Activated naive CD4-positive, alpha-beta T cell treated with anti-CD3 and anti-CD28 coated beads, Interleukin-2, amount 10 ng/mL, durations not matched to agents 7 days and 5 days (primary cell): ENCODE measurements around the gene KIF26A.

ENCODE experiments used
- CTCF ChIA-PET: fragments of 350-600 bp; sonication (Branson Sonifier 250); formaldehyde crosslinking; loops from one replicate; lab custom pipeline; 2021; ENCODE audit warnings: antibody characterized with exemption; lab: Charles Lee
- DNase-seq: peaks from one replicate; pipeline ENCODE4 v3.0.0-alpha.2; 2020
- H3K27ac Mint-ChIP-seq: one replicate; pipeline ENCODE4 v1.8.0; 2021; ENCODE audit warnings: mild to moderate bottlenecking, moderate library complexity, mixed read lengths
- H3K27me3 Mint-ChIP-seq: one replicate; pipeline ENCODE4 v1.8.0; 2021; ENCODE audit warnings: mild to moderate bottlenecking, mixed read lengths
- H3K36me3 Mint-ChIP-seq: one replicate; pipeline ENCODE4 v1.8.0; 2021; ENCODE audit warnings: mixed read lengths
- H3K4me1 Mint-ChIP-seq: one replicate; pipeline ENCODE4 v1.8.0; 2021; ENCODE audit warnings: mixed read lengths
- H3K4me3 Mint-ChIP-seq: one replicate; pipeline ENCODE4 v1.8.0; 2021; ENCODE audit warnings: mild to moderate bottlenecking, moderate library complexity, mixed read lengths
- H3K9me3 Mint-ChIP-seq: one replicate; pipeline ENCODE4 v1.8.0; 2021; ENCODE audit warnings: mixed read lengths

Gene KIF26A

GRCh38 chr14:104114421-104115130 is 23.8 kb upstream of the KIF26A start:
- Mint-ChIP-seq H3K9me3 (no peaks in the 10 kb centered on the region), H3K4me1 (peaks cover 2% of the 10 kb centered on the region), H3K27me3 (peaks cover 51% of the 10 kb centered on the region), H3K4me3 (no peak overlapping the region), H3K36me3 (no peaks in the 10 kb centered on the region), H3K27ac (no peak overlapping the region)
- DNase-seq, result peak; percentile 18
- CTCF ChIA-PET, result interaction anchor here (0.8 kb wide), 1 partner anchor 39 kb away, joined by 4 read pairs; no protein-coding TSS in a partner anchor

- Mint-ChIP-seq H3K27me3 (peaks cover 57% of the 10 kb centered on the region), H3K4me3 (no peak overlapping the region), H3K27ac (no peak overlapping the region), H3K9me3 (no peaks in the 10 kb centered on the region), H3K4me1 (peaks cover 2% of the 10 kb centered on the region), H3K36me3 (no peaks in the 10 kb centered on the region)
- CTCF ChIA-PET, result interaction anchor here (0.8 kb wide), 1 partner anchor 39 kb away, joined by 4 read pairs; no protein-coding TSS in a partner anchor
- DNase-seq, result no peak
Observed at GRCh38 chr14:104115131-104115600, 23.2 kb upstream of the KIF26A start.

GRCh38 chr14:104115691-104116287 is 22.6 kb upstream of the KIF26A start:
- H3K36me3 Mint-ChIP-seq, result no peaks in the 10 kb centered on the region
- H3K27me3 Mint-ChIP-seq, result peaks cover 63% of the 10 kb centered on the region
- H3K27ac Mint-ChIP-seq, result no peak overlapping the region
- H3K4me1 Mint-ChIP-seq, result peaks cover 2% of the 10 kb centered on the region
- CTCF ChIA-PET, result no interaction called here
- H3K4me3 Mint-ChIP-seq, result peak overlapping the region; percentile 15
- DNase-seq, result peak; percentile 18
- no peaks in the 10 kb centered on the region for H3K9me3 Mint-ChIP-seq

- Mint-ChIP-seq H3K9me3 (no peaks in the 10 kb centered on the region), H3K27me3 (peaks cover 69% of the 10 kb centered on the region), H3K36me3 (no peaks in the 10 kb centered on the region), H3K4me1 (peaks cover 2% of the 10 kb centered on the region), H3K27ac (no peak overlapping the region), H3K4me3 (no peak overlapping the region)
- DNase-seq, result peak; percentile 21
- CTCF ChIA-PET, result no interaction called here
Observed at GRCh38 chr14:104116288-104116755, 22.1 kb upstream of the KIF26A start.

- Mint-ChIP-seq H3K4me3 (no peak overlapping the region), H3K4me1 (peaks cover 2% of the 10 kb centered on the region), H3K27me3 (peaks cover 70% of the 10 kb centered on the region), H3K9me3 (no peaks in the 10 kb centered on the region), H3K36me3 (no peaks in the 10 kb centered on the region), H3K27ac (no peak overlapping the region)
- CTCF ChIA-PET, result no interaction called here
- peak; percentile 26 for DNase-seq
Observed at GRCh38 chr14:104116756-104117340, 21.5 kb upstream of the KIF26A start.

- peaks cover 73% of the 10 kb centered on the region for H3K27me3 Mint-ChIP-seq
- H3K4me3 Mint-ChIP-seq, result no peak overlapping the region
- H3K9me3 Mint-ChIP-seq, result no peaks in the 10 kb centered on the region
- DNase-seq, result peak; percentile 11
- no peaks in the 10 kb centered on the region for H3K36me3 Mint-ChIP-seq
- CTCF ChIA-PET, result no interaction called here
- no peak overlapping the region for H3K27ac Mint-ChIP-seq
- H3K4me1 Mint-ChIP-seq, result peaks cover 2% of the 10 kb centered on the region
Observed at GRCh38 chr14:104117341-104118005, 20.9 kb upstream of the KIF26A start.

GRCh38 chr14:104118006-104118844 is 20.2 kb upstream of the KIF26A start:
- CTCF ChIA-PET, result no interaction called here
- Mint-ChIP-seq H3K9me3 (no peaks in the 10 kb centered on the region), H3K4me3 (no peak overlapping the region), H3K27ac (no peak overlapping the region), H3K27me3 (peaks cover 76% of the 10 kb centered on the region), H3K36me3 (no peaks in the 10 kb centered on the region), H3K4me1 (peaks cover 2% of the 10 kb centered on the region)
- DNase-seq, result peak; percentile 18

- peak; percentile 10 for DNase-seq
- Mint-ChIP-seq H3K4me1 (peaks cover 2% of the 10 kb centered on the region), H3K27me3 (peaks cover 74% of the 10 kb centered on the region), H3K36me3 (no peaks in the 10 kb centered on the region), H3K9me3 (peaks cover 2% of the 10 kb centered on the region), H3K4me3 (no peak overlapping the region), H3K27ac (no peak overlapping the region)
- CTCF ChIA-PET, result no interaction called here
Observed at GRCh38 chr14:104119119-104119487, 19.3 kb upstream of the KIF26A start.

- peak; percentile 19 for DNase-seq
- Mint-ChIP-seq H3K36me3 (no peaks in the 10 kb centered on the region), H3K4me3 (no peak overlapping the region), H3K4me1 (peaks cover 2% of the 10 kb centered on the region), H3K27ac (no peak overlapping the region), H3K9me3 (peaks cover 2% of the 10 kb centered on the region), H3K27me3 (peaks cover 68% of the 10 kb centered on the region)
- CTCF ChIA-PET, result no interaction called here
Observed at GRCh38 chr14:104119488-104120251, 18.7 kb upstream of the KIF26A start.

- H3K9me3 Mint-ChIP-seq, result peaks cover 5% of the 10 kb centered on the region
- peaks cover 2% of the 10 kb centered on the region for H3K4me1 Mint-ChIP-seq
- DNase-seq, result no peak
- CTCF ChIA-PET, result no interaction called here
- H3K27me3 Mint-ChIP-seq, result peaks cover 62% of the 10 kb centered on the region
- H3K27ac Mint-ChIP-seq, result no peak overlapping the region
- no peak overlapping the region for H3K4me3 Mint-ChIP-seq
- H3K36me3 Mint-ChIP-seq, result no peaks in the 10 kb centered on the region
Observed at GRCh38 chr14:104120281-104120741, 18.1 kb upstream of the KIF26A start.

- peaks cover 5% of the 10 kb centered on the region for H3K9me3 Mint-ChIP-seq
- peaks cover 2% of the 10 kb centered on the region for H3K4me1 Mint-ChIP-seq
- no peak for DNase-seq
- H3K27me3 Mint-ChIP-seq, result peaks cover 53% of the 10 kb centered on the region
- CTCF ChIA-PET, result no interaction called here
- no peak overlapping the region for H3K27ac Mint-ChIP-seq
- no peak overlapping the region for H3K4me3 Mint-ChIP-seq
- H3K36me3 Mint-ChIP-seq, result no peaks in the 10 kb centered on the region
Observed at GRCh38 chr14:104121142-104121541, 17.2 kb upstream of the KIF26A start.

- H3K27ac Mint-ChIP-seq, result no peak overlapping the region
- no peaks in the 10 kb centered on the region for H3K4me1 Mint-ChIP-seq
- no peak for DNase-seq
- H3K9me3 Mint-ChIP-seq, result peaks cover 8% of the 10 kb centered on the region
- no peak overlapping the region for H3K4me3 Mint-ChIP-seq
- H3K36me3 Mint-ChIP-seq, result no peaks in the 10 kb centered on the region
- CTCF ChIA-PET, result no interaction called here
- H3K27me3 Mint-ChIP-seq, result peaks cover 37% of the 10 kb centered on the region
Observed at GRCh38 chr14:104123879-104124278, 14.5 kb upstream of the KIF26A start.

GRCh38 chr14:104125011-104125410 is 13.4 kb upstream of the KIF26A start:
- no peak for DNase-seq
- Mint-ChIP-seq H3K27ac (no peak overlapping the region), H3K36me3 (peaks cover 2% of the 10 kb centered on the region), H3K4me3 (no peak overlapping the region), H3K9me3 (peaks cover 17% of the 10 kb centered on the region), H3K4me1 (no peaks in the 10 kb centered on the region), H3K27me3 (peaks cover 26% of the 10 kb centered on the region)
- CTCF ChIA-PET, result no interaction called here
